Neutrophil (primary cell): Measurements from ENCODE around the gene BTBD7.
"Not testable (repeated sequence)": the region's sequence is repeated elsewhere in the genome, so short reads cannot be mapped to it uniquely, and the experiment has no call there.

Experiments used
- H3K27ac ChIP-seq: fragments of 200-600 bp; sonication (generic); 2 replicates; pipeline ENCODE4 v1.5.1; 2016; ENCODE audit warnings: mild to moderate bottlenecking, moderate library complexity
- H3K27me3 ChIP-seq: fragments of 200-600 bp; sonication (generic); 2 replicates; pipeline ENCODE4 v1.6.0; 2016; ENCODE audit warnings: mild to moderate bottlenecking
- H3K36me3 ChIP-seq: fragments of 200-600 bp; sonication (generic); 2 replicates; pipeline ENCODE4 v1.5.1; 2017
- H3K4me1 ChIP-seq, 2 experiments: fragments of 200-600 bp in 1 of 2; sonication (generic) in 1 of 2; 1 replicate in 1 of 2; 2 replicates in 1 of 2; pipeline versions ENCODE4 v1.5.1 to v1.6.1; 2013 to 2016; ENCODE audit warnings: low read depth in 1 of 2, low read length in 1 of 2, mild to moderate bottlenecking in 1 of 2, moderate library complexity in 1 of 2; ENCODE audit not compliant: control insufficient read depth in 1 of 2, insufficient read depth in 1 of 2
- H3K4me3 ChIP-seq, 2 experiments: fragments of 200-600 bp in 1 of 2; sonication (generic) in 1 of 2; 1 replicate in 1 of 2; 2 replicates in 1 of 2; pipeline ENCODE4 v1.5.1; 2013 to 2016; ENCODE audit warnings: low read depth in 1 of 2, low read length in 1 of 2, mild to moderate bottlenecking in 1 of 2, moderate library complexity in 1 of 2
- H3K9me3 ChIP-seq: fragments of 200-600 bp; sonication (generic); 2 replicates; pipeline ENCODE4 v1.5.1; 2016
- CTCF ChIP-seq: fragments of 200-600 bp; sonication (generic); IDR thresholded peaks from 2 replicates; pipeline ENCODE4 v1.5.1; 2016; ENCODE audit warnings: antibody characterized with exemption

The BTBD7 gene

GRCh38 chr14:93239869-93240677 lies 92.8 kb downstream of the BTBD7 start:
- no peak for TF ChIP-seq CTCF
- H3K27ac ChIP-seq = no peak overlapping the region
- no peaks in the 10 kb centered on the region for H3K4me1 ChIP-seq
- peaks cover 2% of the 10 kb centered on the region for H3K27me3 ChIP-seq
- no peak overlapping the region for H3K4me3 ChIP-seq
- peaks cover 56% of the 10 kb centered on the region for H3K36me3 ChIP-seq
- H3K9me3 ChIP-seq = no peaks in the 10 kb centered on the region

- no peak overlapping the region for H3K4me3 ChIP-seq
- H3K36me3 ChIP-seq = peaks cover 5% of the 10 kb centered on the region
- peaks cover 43% of the 10 kb centered on the region for H3K27me3 ChIP-seq
- no peaks in the 10 kb centered on the region for H3K9me3 ChIP-seq
- no peak overlapping the region for H3K27ac ChIP-seq
- no peaks in the 10 kb centered on the region for H3K4me1 ChIP-seq
- no peak for TF ChIP-seq CTCF
These were observed 98.0 kb downstream of the BTBD7 start for GRCh38 chr14:93234798-93235197.

GRCh38 chr14:93233078-93233477 lies 99.8 kb downstream of the BTBD7 start:
- H3K4me3 ChIP-seq, H3K27ac ChIP-seq, H3K9me3 ChIP-seq, H3K4me1 ChIP-seq: not testable (repeated sequence)
- H3K36me3 ChIP-seq = peaks cover 17% of the 10 kb centered on the region
- H3K27me3 ChIP-seq = peaks cover 43% of the 10 kb centered on the region

- Histone ChIP-seq H3K27me3 (peaks cover 43% of the 10 kb centered on the region), H3K27ac (no peak overlapping the region), H3K36me3 (peaks cover 26% of the 10 kb centered on the region), H3K4me1 (no peaks in the 10 kb centered on the region), H3K9me3 (no peaks in the 10 kb centered on the region), H3K4me3 (no peak overlapping the region)
- no peak for TF ChIP-seq CTCF
These were observed 100.7 kb downstream of the BTBD7 start for GRCh38 chr14:93232159-93232558.

GRCh38 chr14:93231129-93231979 lies 101.5 kb downstream of the BTBD7 start:
- Histone ChIP-seq H3K4me3 (no peak overlapping the region), H3K36me3 (peaks cover 31% of the 10 kb centered on the region), H3K27ac (no peak overlapping the region), H3K9me3 (no peaks in the 10 kb centered on the region), H3K4me1 (no peaks in the 10 kb centered on the region), H3K27me3 (peaks cover 43% of the 10 kb centered on the region)
- no peak for TF ChIP-seq CTCF

- no peaks in the 10 kb centered on the region for H3K4me1 ChIP-seq
- no peaks in the 10 kb centered on the region for H3K9me3 ChIP-seq
- H3K4me3 ChIP-seq = no peak overlapping the region
- no peak overlapping the region for H3K27ac ChIP-seq
- TF ChIP-seq CTCF = no peak
- peaks cover 39% of the 10 kb centered on the region for H3K36me3 ChIP-seq
- H3K27me3 ChIP-seq = peaks cover 43% of the 10 kb centered on the region
These were observed 102.3 kb downstream of the BTBD7 start for GRCh38 chr14:93230539-93230938.
